ENCODE results near the gene DIPK1B. TPM values are rescaled to one million over a fixed set of nuclear protein-coding genes. Genes with fewer than 3 reads are reported as not detected.
A peak's percentile ranks its signal among the peaks of the same experiment; 100 is the strongest.

Gene DIPK1B
- total and polyA plus RNA-seq, 10 of the 15 experiments (the other 5 are each of a cell fraction or from before 2014, with no cell fraction given), result 0.08 to 0.28 (median 0.13) TPM; not detected in 3

DNA sequence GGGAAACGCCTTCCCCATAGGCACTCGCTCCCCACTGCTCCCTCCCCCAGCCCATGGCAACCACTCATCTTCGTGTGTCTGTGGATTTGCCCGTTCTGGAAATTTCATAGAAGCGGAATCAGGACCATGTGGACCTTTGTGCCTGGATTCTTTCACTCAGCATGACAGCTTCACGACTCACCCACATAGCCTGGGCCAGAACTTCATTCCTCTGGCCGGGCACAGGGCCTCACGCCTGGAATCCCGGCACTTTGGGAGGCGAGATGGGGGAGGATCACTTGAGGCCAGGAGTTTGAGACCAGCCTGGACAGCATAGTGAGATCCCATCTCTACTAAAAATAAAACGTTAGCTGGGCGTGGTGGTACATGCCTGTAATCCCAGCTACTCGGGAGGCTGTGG lies 12.1 kb upstream of the DIPK1B start:
- H3K27me3 ChIP-seq (replicated peaks in 1 of 2; ENCODE audit: control insufficient read depth in 2 of 2, insufficient read depth in 2 of 2, low read length in 1 of 2), result no peaks in the 10 kb centered on the region
- peaks cover 24% of the 10 kb centered on the region for H3K4me1 ChIP-seq (ENCODE audit: control insufficient read depth, insufficient read depth, low read length)
- no peak overlapping the region for H3K27ac ChIP-seq (ENCODE audit: control insufficient read depth, insufficient read depth)
- intact Hi-C loops (cut with micrococcal nuclease; ENCODE audit: unreplicated experiment), result no loop called here
- DNase-seq (ENCODE audit: low read depth, low spot score) (no peak), FAIRE-seq (no peak), ATAC-seq (no peak)
- no peaks in the 10 kb centered on the region for H4K20me1 ChIP-seq (ENCODE audit: control insufficient read depth, insufficient read depth)
- 71% methylated on average over 13 of the region's 13 CpGs for WGBS (ENCODE audit: insufficient coverage, insufficient replicate concordance, low lambda C conversion rate, missing lambda C conversion rate)
- POLR2A ChIA-PET, result interaction anchor here (0.7 kb wide), 1 partner anchor 377 kb away, joined by 3 read pairs; no protein-coding TSS in a partner anchor
- H3K36me3 ChIP-seq (ENCODE audit: control insufficient read depth in 2 of 2, insufficient read depth in 2 of 2, low read length in 1 of 2), result no peaks in the 10 kb centered on the region
- H3K9ac ChIP-seq (ENCODE audit: control insufficient read depth, insufficient read depth, low read length), result no peak overlapping the region
- peak overlapping the region; percentile 100; the same call in 1 of the 2 replicates for H3K4me2 ChIP-seq (ENCODE audit: control insufficient read depth, insufficient read depth)
- H3K79me2 ChIP-seq (ENCODE audit: control insufficient read depth, insufficient read depth, low read length), result no peaks in the 10 kb centered on the region
- no TSS peak for BruUV-seq (replicated peaks)
- no peaks in the 10 kb centered on the region for H3K9me3 ChIP-seq (replicated peaks; ENCODE audit: control insufficient read depth, insufficient read depth, low read length)
- RAD21 ChIA-PET (ENCODE audit: unreplicated experiment), result interaction anchor here (1.3 to 1.5 kb wide), 2 partner anchors 27 to 214 kb away, joined by 4 to 6 read pairs; no protein-coding TSS in a partner anchor
- TF ChIP-seq EGR1 (IDR thresholded peaks at IDR 0.05; ENCODE audit: borderline replicate concordance in 1 of 2, low read depth in 2 of 2, low read length in 2 of 2) (no peak), YBX1 (IDR thresholded peaks at IDR 0.05) (no peak), NR2F1 (conservative IDR thresholded peaks at IDR 0.05) (no peak)
- in situ Hi-C loops (cut with MboI), result no loop called here
- no peak overlapping the region for H3K4me3 ChIP-seq
- CTCF ChIA-PET, result interaction anchor here (0.7 to 3.5 kb wide), 5 partner anchors 14 to 162 kb away, joined by 3 to 16 read pairs (median 7); no protein-coding TSS in a partner anchor
- SMC1A ChIA-PET (ENCODE audit: uncharacterized antibody, unreplicated experiment), result interaction anchor here (0.8 to 1.6 kb wide), 3 partner anchors 10 to 42 kb away, joined by 3 read pairs; no protein-coding TSS in a partner anchor
- no peak overlapping the region for H2AFZ ChIP-seq (ENCODE audit: control insufficient read depth, low read depth, low read length)

DNA sequence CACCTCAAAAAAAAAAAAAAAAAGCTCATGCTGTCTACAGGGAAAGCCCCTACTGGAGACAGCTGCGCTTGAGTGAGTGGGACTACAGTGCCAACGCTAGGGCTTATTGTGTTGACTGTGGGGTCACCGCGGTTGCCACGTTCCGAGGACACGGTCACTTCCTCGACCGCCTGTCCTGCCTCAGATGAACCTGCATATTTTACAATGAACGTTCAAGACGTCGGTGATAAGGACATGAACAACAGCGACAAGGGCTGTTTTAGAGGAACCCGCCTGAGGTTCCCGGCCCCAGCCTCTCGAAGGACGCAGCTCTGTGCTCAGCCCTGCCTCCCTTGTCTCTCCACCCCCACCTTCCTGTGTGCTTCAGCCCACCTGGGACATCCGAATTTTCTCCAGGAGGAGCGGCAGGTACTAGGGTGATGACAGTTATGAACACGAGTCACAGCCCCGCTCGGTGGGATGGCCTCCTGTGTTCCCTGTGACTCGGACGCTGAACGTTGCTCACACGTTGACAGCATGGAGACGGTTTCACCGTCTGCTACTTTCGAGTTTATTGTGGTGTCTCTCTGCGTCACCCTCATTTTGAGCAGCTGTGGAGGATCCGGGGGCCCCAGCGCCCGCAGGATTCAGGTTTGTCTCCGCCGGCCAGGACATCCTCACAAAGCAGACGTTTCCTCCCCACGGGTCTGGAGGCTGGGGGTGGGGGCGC lies 11.3 kb upstream of the DIPK1B start:
- in situ Hi-C loops (cut with MboI), result no loop called here
- FAIRE-seq, result no peak
- Histone ChIP-seq H2AFZ (ENCODE audit: control insufficient read depth, low read depth, low read length) (peak overlapping the region; percentile 97), H3K27me3 (replicated peaks in 1 of 2; ENCODE audit: control insufficient read depth in 2 of 2, insufficient read depth in 2 of 2, low read length in 1 of 2) (no peaks in the 10 kb centered on the region; a peak in 1 of 4 replicates), H3K4me2 (ENCODE audit: control insufficient read depth, insufficient read depth) (peak overlapping the region; percentile 100), H3K9ac (ENCODE audit: control insufficient read depth, insufficient read depth, low read length) (peak overlapping the region; percentile 58; the same call in 1 of the 2 replicates), H3K79me2 (ENCODE audit: control insufficient read depth, insufficient read depth, low read length) (no peaks in the 10 kb centered on the region), H3K9me3 (replicated peaks; ENCODE audit: control insufficient read depth, insufficient read depth, low read length) (no peaks in the 10 kb centered on the region), H4K20me1 (ENCODE audit: control insufficient read depth, insufficient read depth) (no peaks in the 10 kb centered on the region), H3K27ac (ENCODE audit: control insufficient read depth, insufficient read depth) (peak overlapping the region; percentile 77), H3K4me3 (peak overlapping the region; percentile 48), H3K4me1 (ENCODE audit: control insufficient read depth, insufficient read depth, low read length) (peaks cover 24% of the 10 kb centered on the region), H3K36me3 (ENCODE audit: control insufficient read depth in 2 of 2, insufficient read depth in 2 of 2, low read length in 1 of 2) (no peaks in the 10 kb centered on the region)
- WGBS (ENCODE audit: insufficient coverage, insufficient replicate concordance, low lambda C conversion rate, missing lambda C conversion rate), result 2% methylated on average over 38 of the region's 38 CpGs
- ChIA-PET SMC1A (ENCODE audit: uncharacterized antibody, unreplicated experiment) (interaction anchor here (0.8 to 1.6 kb wide), 3 partner anchors 11 to 41 kb away, joined by 3 read pairs; no protein-coding TSS in a partner anchor), RAD21 (ENCODE audit: unreplicated experiment) (interaction anchor here (0.7 to 1.5 kb wide), 6 partner anchors 26 to 521 kb away, joined by 3 to 6 read pairs (median 4); partner anchors contain the start of genes RNF208 and SAPCD2), POLR2A (interaction anchor here (0.6 to 0.7 kb wide), 5 partner anchors 29 to 377 kb away, joined by 3 to 4 read pairs (median 3); no protein-coding TSS in a partner anchor), CTCF (interaction anchor here (0.7 to 3.5 kb wide), 6 partner anchors 13 to 162 kb away, joined by 3 to 16 read pairs (median 5); no protein-coding TSS in a partner anchor)
- intact Hi-C loops (cut with micrococcal nuclease; ENCODE audit: unreplicated experiment), result no loop called here
- peak; percentile 92 for ATAC-seq
- BruUV-seq (replicated peaks), result TSS peak; percentile 90
- peak; percentile 43 for DNase-seq (ENCODE audit: low read depth, low spot score)
- TF ChIP-seq, protein P1, sequence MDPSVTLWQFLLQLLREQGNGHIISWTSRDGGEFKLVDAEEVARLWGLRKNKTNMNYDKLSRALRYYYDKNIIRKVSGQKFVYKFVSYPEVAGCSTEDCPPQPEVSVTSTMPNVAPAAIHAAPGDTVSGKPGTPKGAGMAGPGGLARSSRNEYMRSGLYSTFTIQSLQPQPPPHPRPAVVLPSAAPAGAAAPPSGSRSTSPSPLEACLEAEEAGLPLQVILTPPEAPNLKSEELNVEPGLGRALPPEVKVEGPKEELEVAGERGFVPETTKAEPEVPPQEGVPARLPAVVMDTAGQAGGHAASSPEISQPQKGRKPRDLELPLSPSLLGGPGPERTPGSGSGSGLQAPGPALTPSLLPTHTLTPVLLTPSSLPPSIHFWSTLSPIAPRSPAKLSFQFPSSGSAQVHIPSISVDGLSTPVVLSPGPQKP (IDR thresholded peaks at IDR 0.05; ENCODE audit: low read depth, low read length), result no peak
- no peak; the same call in 1 of the 2 replicates for TF ChIP-seq EED (IDR thresholded peaks at IDR 0.05; ENCODE audit: low read depth)
- TF ChIP-seq, protein P2, sequence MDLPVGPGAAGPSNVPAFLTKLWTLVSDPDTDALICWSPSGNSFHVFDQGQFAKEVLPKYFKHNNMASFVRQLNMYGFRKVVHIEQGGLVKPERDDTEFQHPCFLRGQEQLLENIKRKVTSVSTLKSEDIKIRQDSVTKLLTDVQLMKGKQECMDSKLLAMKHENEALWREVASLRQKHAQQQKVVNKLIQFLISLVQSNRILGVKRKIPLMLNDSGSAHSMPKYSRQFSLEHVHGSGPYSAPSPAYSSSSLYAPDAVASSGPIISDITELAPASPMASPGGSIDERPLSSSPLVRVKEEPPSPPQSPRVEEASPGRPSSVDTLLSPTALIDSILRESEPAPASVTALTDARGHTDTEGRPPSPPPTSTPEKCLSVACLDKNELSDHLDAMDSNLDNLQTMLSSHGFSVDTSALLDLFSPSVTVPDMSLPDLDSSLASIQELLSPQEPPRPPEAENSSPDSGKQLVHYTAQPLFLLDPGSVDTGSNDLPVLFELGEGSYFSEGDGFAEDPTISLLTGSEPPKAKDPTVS (IDR thresholded peaks at IDR 0.05; ENCODE audit: low read depth, low read length), result no peak
- TF ChIP-seq CREM (IDR thresholded peaks at IDR 0.05; ENCODE audit: low read depth), result peak; percentile 51; the same call in 1 of the 2 replicates
- TF ChIP-seq, protein P3, sequence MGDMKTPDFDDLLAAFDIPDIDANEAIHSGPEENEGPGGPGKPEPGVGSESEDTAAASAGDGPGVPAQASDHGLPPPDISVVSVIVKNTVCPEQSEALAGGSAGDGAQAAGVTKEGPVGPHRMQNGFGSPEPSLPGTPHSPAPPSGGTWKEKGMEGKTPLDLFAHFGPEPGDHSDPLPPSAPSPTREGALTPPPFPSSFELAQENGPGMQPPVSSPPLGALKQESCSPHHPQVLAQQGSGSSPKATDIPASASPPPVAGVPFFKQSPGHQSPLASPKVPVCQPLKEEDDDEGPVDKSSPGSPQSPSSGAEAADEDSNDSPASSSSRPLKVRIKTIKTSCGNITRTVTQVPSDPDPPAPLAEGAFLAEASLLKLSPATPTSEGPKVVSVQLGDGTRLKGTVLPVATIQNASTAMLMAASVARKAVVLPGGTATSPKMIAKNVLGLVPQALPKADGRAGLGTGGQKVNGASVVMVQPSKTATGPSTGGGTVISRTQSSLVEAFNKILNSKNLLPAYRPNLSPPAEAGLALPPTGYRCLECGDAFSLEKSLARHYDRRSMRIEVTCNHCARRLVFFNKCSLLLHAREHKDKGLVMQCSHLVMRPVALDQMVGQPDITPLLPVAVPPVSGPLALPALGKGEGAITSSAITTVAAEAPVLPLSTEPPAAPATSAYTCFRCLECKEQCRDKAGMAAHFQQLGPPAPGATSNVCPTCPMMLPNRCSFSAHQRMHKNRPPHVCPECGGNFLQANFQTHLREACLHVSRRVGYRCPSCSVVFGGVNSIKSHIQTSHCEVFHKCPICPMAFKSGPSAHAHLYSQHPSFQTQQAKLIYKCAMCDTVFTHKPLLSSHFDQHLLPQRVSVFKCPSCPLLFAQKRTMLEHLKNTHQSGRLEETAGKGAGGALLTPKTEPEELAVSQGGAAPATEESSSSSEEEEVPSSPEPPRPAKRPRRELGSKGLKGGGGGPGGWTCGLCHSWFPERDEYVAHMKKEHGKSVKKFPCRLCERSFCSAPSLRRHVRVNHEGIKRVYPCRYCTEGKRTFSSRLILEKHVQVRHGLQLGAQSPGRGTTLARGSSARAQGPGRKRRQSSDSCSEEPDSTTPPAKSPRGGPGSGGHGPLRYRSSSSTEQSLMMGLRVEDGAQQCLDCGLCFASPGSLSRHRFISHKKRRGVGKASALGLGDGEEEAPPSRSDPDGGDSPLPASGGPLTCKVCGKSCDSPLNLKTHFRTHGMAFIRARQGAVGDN (IDR thresholded peaks at IDR 0.05), result peak; percentile 83; the same call in 1 of the 2 replicates

Measured in GM12878 (cell line).